Measurements from ENCODE around the gene PIK3R3.

Gene PIK3R3

DNA sequence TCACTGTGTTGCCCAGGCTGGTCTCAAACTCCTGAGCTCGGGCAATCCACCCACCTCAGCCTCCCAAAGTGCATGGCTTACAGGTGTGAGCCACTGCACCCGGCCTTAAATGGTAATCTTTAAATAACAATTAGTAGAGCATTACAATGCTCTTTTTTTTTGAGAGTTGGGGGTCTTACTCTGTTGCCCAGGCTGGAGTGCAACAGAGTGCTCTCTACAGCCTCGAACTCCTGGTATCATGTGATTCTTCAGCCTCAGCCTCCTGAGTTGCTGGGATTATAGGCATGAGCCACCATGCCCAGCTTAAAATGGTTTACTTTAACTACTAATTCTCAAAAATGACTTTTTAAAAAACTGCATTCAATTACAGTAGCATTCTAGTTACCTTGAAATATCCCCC, 52.2 kb downstream of the PIK3R3 start:
- no peak overlapping the region for H3K4me3 ChIP-seq (ENCODE audit: low read length)
- H3K4me1 ChIP-seq (ENCODE audit: control insufficient read depth, insufficient read depth, low read length): peaks cover 22% of the 10 kb centered on the region
- H3K9me3 ChIP-seq (ENCODE audit: control insufficient read depth, low read length): no peaks in the 10 kb centered on the region
- no peak for DNase-seq (ENCODE audit: low read depth)
- H3K9ac ChIP-seq (ENCODE audit: low read length): no peak overlapping the region
- no peaks in the 10 kb centered on the region for H3K27me3 ChIP-seq (replicated peaks; ENCODE audit: control insufficient read depth, insufficient read depth, low read length)
- no peaks in the 10 kb centered on the region for H3K36me3 ChIP-seq (ENCODE audit: control insufficient read depth, insufficient read depth, low read length, severe bottlenecking)

DNA sequence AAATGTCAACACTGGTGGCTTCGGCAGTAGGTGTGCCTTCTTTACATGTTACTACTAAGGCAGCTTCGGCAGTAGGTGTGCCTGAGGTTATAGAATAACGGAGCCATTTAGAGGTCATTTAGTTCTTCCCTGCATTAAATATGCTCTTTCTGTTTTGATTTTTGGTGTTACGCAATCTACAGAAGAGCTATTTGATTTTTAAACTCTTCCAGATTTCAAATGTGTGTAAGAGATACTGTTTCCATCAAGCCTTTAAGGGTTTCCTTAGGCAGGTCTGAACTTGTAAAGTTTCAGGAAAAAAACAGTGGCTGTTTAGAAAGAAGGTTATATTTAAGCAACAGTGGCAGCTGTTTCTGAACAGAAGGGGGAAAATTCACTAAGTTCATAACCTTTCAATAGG, 54.8 kb downstream of the PIK3R3 start:
- no peaks in the 10 kb centered on the region for H3K27me3 ChIP-seq (replicated peaks; ENCODE audit: control insufficient read depth, insufficient read depth, low read length)
- peak; percentile 61 for DNase-seq (ENCODE audit: low read depth)
- peaks cover 3% of the 10 kb centered on the region for H3K36me3 ChIP-seq (ENCODE audit: control insufficient read depth, insufficient read depth, low read length, severe bottlenecking)
- H3K9me3 ChIP-seq (ENCODE audit: control insufficient read depth, low read length): no peaks in the 10 kb centered on the region
- no peak overlapping the region for H3K4me3 ChIP-seq (ENCODE audit: low read length)
- peaks cover 8% of the 10 kb centered on the region for H3K4me1 ChIP-seq (ENCODE audit: control insufficient read depth, insufficient read depth, low read length)
- no peak overlapping the region for H3K9ac ChIP-seq (ENCODE audit: low read length)

DNA sequence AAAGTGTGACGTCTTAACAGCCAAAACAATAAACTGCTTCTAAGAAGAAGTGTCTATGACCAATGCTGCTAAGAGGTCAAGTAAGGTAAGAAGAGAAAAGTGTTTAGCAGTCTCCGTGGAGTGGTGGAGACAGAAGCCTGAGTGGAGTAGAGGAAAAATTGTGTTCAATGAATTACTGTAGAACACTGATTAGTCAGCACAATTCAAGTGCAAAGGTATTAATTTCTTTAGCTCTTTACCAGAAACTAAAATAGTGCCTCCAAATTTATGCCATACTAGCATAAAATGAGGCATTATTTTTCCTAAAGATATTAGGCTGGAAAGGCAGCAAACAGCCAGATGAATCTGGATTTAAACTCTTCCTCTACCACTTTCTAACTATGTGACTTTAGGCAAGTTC, 56.1 kb downstream of the PIK3R3 start:
- DNase-seq (ENCODE audit: low read depth): no peak
- no peak overlapping the region for H3K9ac ChIP-seq (ENCODE audit: low read length)
- peaks cover 8% of the 10 kb centered on the region for H3K4me1 ChIP-seq (ENCODE audit: control insufficient read depth, insufficient read depth, low read length)
- no peak overlapping the region for H3K4me3 ChIP-seq (ENCODE audit: low read length)
- peaks cover 3% of the 10 kb centered on the region for H3K36me3 ChIP-seq (ENCODE audit: control insufficient read depth, insufficient read depth, low read length, severe bottlenecking)
- H3K27me3 ChIP-seq (replicated peaks; ENCODE audit: control insufficient read depth, insufficient read depth, low read length): no peaks in the 10 kb centered on the region
- no peaks in the 10 kb centered on the region for H3K9me3 ChIP-seq (ENCODE audit: control insufficient read depth, low read length)

DNA sequence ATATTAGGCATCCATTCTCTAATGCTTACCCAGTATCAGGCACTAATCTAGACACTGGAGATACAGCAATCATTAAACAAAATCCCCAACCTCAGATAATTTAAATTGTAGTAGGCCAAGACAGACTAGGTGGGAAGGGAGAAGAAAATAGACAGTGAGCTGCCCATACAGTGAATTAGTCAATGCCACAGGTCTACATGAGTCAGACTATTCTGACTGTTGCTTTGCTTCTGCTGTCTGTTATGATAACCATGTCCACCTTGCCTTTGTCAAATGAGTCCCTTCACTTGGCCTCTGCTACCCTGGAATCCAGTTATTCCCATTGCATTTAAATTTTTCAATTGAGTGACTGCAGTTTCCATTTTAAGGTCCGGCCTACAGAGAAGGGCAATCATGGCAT, 59.5 kb downstream of the PIK3R3 start:
- H3K4me3 ChIP-seq (ENCODE audit: low read length): no peak overlapping the region
- peaks cover 6% of the 10 kb centered on the region for H3K4me1 ChIP-seq (ENCODE audit: control insufficient read depth, insufficient read depth, low read length)
- peaks cover 7% of the 10 kb centered on the region for H3K36me3 ChIP-seq (ENCODE audit: control insufficient read depth, insufficient read depth, low read length, severe bottlenecking)
- H3K27me3 ChIP-seq (replicated peaks; ENCODE audit: control insufficient read depth, insufficient read depth, low read length): no peaks in the 10 kb centered on the region
- H3K9ac ChIP-seq (ENCODE audit: low read length): no peak overlapping the region
- DNase-seq (ENCODE audit: low read depth): no peak
- H3K9me3 ChIP-seq (ENCODE audit: control insufficient read depth, low read length): no peaks in the 10 kb centered on the region

DNA sequence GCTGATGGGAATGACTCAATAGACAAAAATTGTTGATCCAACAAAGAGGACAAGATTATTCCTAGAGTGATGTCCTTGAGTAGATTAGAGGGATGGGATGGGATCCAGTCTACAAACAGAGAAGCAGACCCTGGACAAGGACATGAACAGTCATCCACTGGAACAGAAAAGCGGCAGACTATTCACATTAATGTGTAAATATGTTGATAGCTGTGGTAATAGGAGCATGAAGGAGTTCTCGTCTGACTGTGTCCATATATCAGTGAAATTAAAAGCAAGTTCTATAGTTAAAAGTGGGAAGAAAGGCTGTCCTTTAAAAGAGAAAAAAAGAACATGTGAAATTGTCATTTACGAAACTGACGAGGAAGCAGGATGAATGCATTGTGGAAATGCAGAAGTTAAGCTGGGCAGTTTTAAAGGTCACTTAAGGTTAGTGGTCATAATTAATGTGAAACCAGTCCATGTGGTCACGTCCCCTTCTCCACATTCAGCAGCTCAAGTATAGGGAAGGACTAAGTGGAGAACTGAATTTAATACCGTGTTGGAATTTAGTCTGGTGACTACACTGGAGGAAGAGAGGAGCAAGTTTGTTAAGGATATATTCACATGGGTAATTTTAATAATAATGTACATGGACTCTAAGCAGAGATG, 62.1 kb downstream of the PIK3R3 start:
- H3K27me3 ChIP-seq (replicated peaks; ENCODE audit: control insufficient read depth, insufficient read depth, low read length): no peaks in the 10 kb centered on the region
- DNase-seq (ENCODE audit: low read depth): no peak
- no peak overlapping the region for H3K4me3 ChIP-seq (ENCODE audit: low read length)
- no peaks in the 10 kb centered on the region for H3K4me1 ChIP-seq (ENCODE audit: control insufficient read depth, insufficient read depth, low read length)
- no peak overlapping the region for H3K9ac ChIP-seq (ENCODE audit: low read length)
- H3K36me3 ChIP-seq (ENCODE audit: control insufficient read depth, insufficient read depth, low read length, severe bottlenecking): peaks cover 13% of the 10 kb centered on the region
- no peaks in the 10 kb centered on the region for H3K9me3 ChIP-seq (ENCODE audit: control insufficient read depth, low read length)

DNA sequence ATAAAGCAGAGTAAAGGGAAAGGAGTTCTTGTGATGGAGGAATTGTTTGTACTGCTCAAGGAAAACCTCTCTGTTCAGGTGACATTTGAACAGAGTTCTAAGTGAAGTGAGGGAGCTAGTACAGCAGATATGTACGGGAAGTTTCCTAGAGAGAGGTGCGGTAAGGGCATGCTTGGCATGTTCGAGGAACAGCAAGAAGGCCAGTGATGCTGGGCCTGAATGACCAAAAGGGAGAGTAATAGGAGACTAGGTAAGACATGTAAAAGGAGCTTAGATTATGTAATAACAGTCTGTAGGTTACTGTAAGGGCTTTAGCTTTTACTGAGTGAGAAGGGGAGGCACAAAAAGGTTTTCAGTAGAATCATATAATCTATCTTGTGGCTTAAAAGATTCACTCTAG, 63.9 kb downstream of the PIK3R3 start:
- H3K9ac ChIP-seq (ENCODE audit: low read length): no peak overlapping the region
- no peak overlapping the region for H3K4me3 ChIP-seq (ENCODE audit: low read length)
- H3K27me3 ChIP-seq (replicated peaks; ENCODE audit: control insufficient read depth, insufficient read depth, low read length): no peaks in the 10 kb centered on the region
- H3K9me3 ChIP-seq (ENCODE audit: control insufficient read depth, low read length): no peaks in the 10 kb centered on the region
- no peak for DNase-seq (ENCODE audit: low read depth)
- H3K4me1 ChIP-seq (ENCODE audit: control insufficient read depth, insufficient read depth, low read length): no peaks in the 10 kb centered on the region
- H3K36me3 ChIP-seq (ENCODE audit: control insufficient read depth, insufficient read depth, low read length, severe bottlenecking): peaks cover 14% of the 10 kb centered on the region

DNA sequence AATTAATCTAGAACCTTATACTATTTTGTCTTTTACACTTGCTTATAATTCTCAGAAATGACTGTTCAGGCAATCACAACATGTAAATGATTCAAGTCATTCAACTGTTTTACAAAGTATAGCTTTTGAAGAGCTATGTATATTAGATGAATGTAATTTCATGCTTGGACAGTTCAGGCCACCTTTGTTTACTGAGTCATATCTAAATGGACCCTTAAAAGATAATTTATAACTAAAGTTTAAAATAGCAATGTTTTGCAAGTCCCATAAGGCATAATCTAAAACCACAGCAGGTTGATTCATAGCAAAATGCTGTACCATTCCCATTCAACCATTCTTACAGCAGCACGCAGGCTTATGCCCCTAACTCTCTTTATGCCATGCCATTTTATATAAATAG, 64.8 kb downstream of the PIK3R3 start:
- Histone ChIP-seq H3K4me3 (ENCODE audit: low read length) (no peak overlapping the region), H3K9me3 (ENCODE audit: control insufficient read depth, low read length) (no peaks in the 10 kb centered on the region), H3K36me3 (ENCODE audit: control insufficient read depth, insufficient read depth, low read length, severe bottlenecking) (peaks cover 14% of the 10 kb centered on the region), H3K27me3 (replicated peaks; ENCODE audit: control insufficient read depth, insufficient read depth, low read length) (no peaks in the 10 kb centered on the region), H3K4me1 (ENCODE audit: control insufficient read depth, insufficient read depth, low read length) (no peaks in the 10 kb centered on the region), H3K9ac (ENCODE audit: low read length) (no peak overlapping the region)
- DNase-seq (ENCODE audit: low read depth): no peak

DNA sequence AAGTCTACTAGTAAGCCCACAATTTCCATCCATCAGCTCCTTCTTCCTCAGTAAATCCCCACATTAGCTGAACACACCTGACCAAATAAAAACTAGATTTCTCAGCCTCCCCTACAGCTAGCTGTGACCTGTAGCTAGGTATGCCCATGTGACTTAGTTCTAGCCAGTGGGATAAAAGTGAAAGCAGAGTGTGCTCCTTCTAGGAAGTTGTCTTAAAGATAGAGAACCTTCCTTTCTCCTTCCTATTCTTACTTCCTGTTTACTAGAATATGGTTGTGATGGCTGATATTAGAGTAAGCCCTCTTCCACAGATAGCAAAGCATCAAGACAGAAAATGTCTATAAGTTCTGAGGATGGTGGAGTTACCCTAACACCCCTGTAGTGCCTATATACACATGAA, 67.0 kb downstream of the PIK3R3 start:
- Histone ChIP-seq H3K9me3 (ENCODE audit: control insufficient read depth, low read length) (no peaks in the 10 kb centered on the region), H3K4me1 (ENCODE audit: control insufficient read depth, insufficient read depth, low read length) (no peaks in the 10 kb centered on the region), H3K27me3 (replicated peaks; ENCODE audit: control insufficient read depth, insufficient read depth, low read length) (no peaks in the 10 kb centered on the region), H3K36me3 (ENCODE audit: control insufficient read depth, insufficient read depth, low read length, severe bottlenecking) (peaks cover 26% of the 10 kb centered on the region), H3K4me3 (ENCODE audit: low read length) (no peak overlapping the region), H3K9ac (ENCODE audit: low read length) (no peak overlapping the region)
- DNase-seq (ENCODE audit: low read depth): no peak

DNA sequence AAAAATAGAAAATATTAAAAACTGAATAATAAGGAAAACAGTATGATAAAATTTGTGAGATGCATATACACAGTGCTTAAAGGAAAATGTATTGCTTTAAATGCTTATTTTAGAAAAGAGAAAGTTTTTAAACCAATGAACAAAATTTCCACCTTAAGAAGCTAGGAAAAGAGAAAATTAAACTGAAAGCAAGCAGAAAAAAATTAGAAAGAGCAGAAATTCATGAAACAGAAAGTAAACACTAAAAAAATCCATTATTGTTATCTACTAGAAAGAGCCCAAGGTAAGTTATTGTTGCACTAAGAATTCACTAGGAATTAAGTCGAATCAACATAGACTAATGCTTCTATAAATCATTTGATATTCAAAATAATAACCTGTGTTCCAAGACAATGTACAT, 67.7 kb downstream of the PIK3R3 start:
- peaks cover 26% of the 10 kb centered on the region for H3K36me3 ChIP-seq (ENCODE audit: control insufficient read depth, insufficient read depth, low read length, severe bottlenecking)
- no peak overlapping the region for H3K9ac ChIP-seq (ENCODE audit: low read length)
- no peaks in the 10 kb centered on the region for H3K27me3 ChIP-seq (replicated peaks; ENCODE audit: control insufficient read depth, insufficient read depth, low read length)
- no peaks in the 10 kb centered on the region for H3K9me3 ChIP-seq (ENCODE audit: control insufficient read depth, low read length)
- no peaks in the 10 kb centered on the region for H3K4me1 ChIP-seq (ENCODE audit: control insufficient read depth, insufficient read depth, low read length)
- H3K4me3 ChIP-seq (ENCODE audit: low read length): no peak overlapping the region
- no peak for DNase-seq (ENCODE audit: low read depth)

DNA sequence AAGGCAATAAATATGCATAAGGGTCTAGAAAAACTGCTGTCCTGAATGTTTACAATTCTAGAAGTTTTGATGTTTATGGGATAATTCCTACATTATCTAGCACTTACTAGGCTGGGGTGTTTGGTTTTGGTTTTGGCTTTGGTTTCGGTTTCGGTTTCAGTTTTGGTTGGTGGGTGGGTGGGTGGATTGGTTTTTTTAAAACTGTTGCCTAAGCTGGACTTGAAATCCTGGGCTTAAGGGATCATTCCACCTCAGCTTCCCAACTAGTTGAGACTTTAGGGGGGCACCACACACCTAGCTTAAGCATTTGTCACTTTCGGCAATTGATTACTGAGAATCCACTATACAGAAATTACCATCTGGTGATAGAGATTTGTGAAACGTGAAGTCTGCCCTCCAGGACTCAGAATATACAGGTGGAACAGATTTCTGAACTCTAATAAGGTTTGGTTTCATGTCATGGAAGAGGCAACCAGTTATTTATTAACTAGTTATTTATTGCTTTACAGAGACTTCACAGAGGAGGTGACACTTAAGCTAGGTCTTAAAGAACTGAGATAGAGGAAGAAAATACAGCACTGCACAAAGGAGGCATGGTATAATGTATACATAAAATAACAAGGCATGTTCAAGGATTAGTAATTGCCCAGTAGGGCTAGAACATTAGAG, 69.6 kb downstream of the PIK3R3 start:
- Histone ChIP-seq H3K9me3 (ENCODE audit: control insufficient read depth, low read length) (no peaks in the 10 kb centered on the region), H3K9ac (ENCODE audit: low read length) (no peak overlapping the region), H3K36me3 (ENCODE audit: control insufficient read depth, insufficient read depth, low read length, severe bottlenecking) (peaks cover 31% of the 10 kb centered on the region), H3K4me1 (ENCODE audit: control insufficient read depth, insufficient read depth, low read length) (no peaks in the 10 kb centered on the region), H3K4me3 (ENCODE audit: low read length) (no peak overlapping the region), H3K27me3 (replicated peaks; ENCODE audit: control insufficient read depth, insufficient read depth, low read length) (no peaks in the 10 kb centered on the region)
- DNase-seq (ENCODE audit: low read depth): peak; percentile 44

DNA sequence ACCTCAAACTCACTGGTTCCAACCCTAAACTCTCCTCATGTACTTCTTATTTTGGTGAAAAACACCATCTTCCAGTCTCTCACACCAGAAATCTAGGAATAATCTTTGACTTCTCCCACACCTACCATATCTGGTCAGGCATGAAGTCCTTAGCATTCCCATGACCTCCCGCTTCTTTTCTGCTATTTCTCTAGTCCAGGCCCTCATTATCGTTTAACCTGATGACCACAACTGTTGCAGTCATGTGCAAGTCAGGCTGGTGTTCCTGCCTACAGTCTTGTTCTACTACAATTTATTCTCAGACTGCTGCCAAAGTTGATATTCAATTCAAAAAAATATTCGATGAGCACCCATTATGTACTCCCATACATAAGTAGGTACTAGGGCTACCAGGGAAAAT, 71.3 kb downstream of the PIK3R3 start:
- Histone ChIP-seq H3K4me3 (ENCODE audit: low read length) (no peak overlapping the region), H3K36me3 (ENCODE audit: control insufficient read depth, insufficient read depth, low read length, severe bottlenecking) (peaks cover 31% of the 10 kb centered on the region), H3K9me3 (ENCODE audit: control insufficient read depth, low read length) (no peaks in the 10 kb centered on the region), H3K4me1 (ENCODE audit: control insufficient read depth, insufficient read depth, low read length) (no peaks in the 10 kb centered on the region), H3K9ac (ENCODE audit: low read length) (no peak overlapping the region), H3K27me3 (replicated peaks; ENCODE audit: control insufficient read depth, insufficient read depth, low read length) (no peaks in the 10 kb centered on the region)
- DNase-seq (ENCODE audit: low read depth): no peak

DNA sequence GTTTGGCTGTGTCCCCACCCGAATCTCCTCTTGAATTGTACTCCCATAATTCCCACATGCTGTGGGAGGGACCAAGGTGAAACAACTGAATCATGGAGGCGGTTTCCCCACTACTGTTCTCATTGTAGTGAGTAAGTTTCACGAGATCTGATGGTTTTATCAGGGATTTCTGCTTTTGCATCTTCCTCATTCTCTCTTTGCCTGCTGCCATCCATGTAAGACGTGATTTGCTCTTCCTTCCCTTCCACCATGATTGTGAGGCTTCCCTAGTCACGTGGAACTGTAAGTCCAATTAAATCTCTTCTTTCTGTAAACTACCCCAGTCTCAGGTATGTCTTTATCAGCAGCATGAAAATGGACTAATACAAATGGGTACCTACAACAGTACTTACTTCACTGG, 73.5 kb downstream of the PIK3R3 start:
- Histone ChIP-seq H3K4me3 (ENCODE audit: low read length) (no peak overlapping the region), H3K9me3 (ENCODE audit: control insufficient read depth, low read length) (no peaks in the 10 kb centered on the region), H3K9ac (ENCODE audit: low read length) (no peak overlapping the region), H3K4me1 (ENCODE audit: control insufficient read depth, insufficient read depth, low read length) (no peaks in the 10 kb centered on the region), H3K27me3 (replicated peaks; ENCODE audit: control insufficient read depth, insufficient read depth, low read length) (no peaks in the 10 kb centered on the region), H3K36me3 (ENCODE audit: control insufficient read depth, insufficient read depth, low read length, severe bottlenecking) (peaks cover 21% of the 10 kb centered on the region)
- no peak for DNase-seq (ENCODE audit: low read depth)

All from adipocyte (in vitro differentiated cells).